GM19099 (cell line): ENCODE data around the gene C1QL4.

ENCODE experiments used
- POLR2A ChIP-seq: IDR thresholded peaks from 3 replicates; pipeline ENCODE4 v1.6.1; 2011; ENCODE audit warnings: low read depth; ENCODE audit not compliant: insufficient read length; ENCODE audit errors: extremely low read depth

C1QL4 gene

DNA sequence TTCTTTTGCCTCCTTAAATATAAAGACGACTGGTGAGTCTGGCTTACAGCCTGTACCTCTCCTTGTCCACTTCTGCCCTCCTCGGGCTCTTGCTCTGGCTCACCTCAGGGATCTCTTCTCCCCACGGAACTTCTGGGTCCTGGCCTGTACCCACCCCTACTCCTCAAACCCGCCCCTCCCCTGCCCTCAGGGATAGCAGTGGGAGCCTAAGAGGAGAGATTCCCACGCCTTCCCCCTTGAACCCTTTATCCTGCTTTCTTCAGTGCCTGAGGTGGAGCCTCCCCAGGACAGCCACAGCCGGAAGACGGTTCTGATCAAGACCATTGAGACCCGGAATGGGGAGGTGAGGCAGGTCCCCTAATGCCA is 39.3 kb downstream of the C1QL4 start:
- TF ChIP-seq POLR2A: no peak

GRCh38 chr12:49296836-49297694 is 39.9 kb downstream of the C1QL4 start:
- TF ChIP-seq POLR2A: no peak

GRCh38 chr12:49296034-49296835 is 40.8 kb downstream of the C1QL4 start:
- TF ChIP-seq POLR2A: no peak

DNA sequence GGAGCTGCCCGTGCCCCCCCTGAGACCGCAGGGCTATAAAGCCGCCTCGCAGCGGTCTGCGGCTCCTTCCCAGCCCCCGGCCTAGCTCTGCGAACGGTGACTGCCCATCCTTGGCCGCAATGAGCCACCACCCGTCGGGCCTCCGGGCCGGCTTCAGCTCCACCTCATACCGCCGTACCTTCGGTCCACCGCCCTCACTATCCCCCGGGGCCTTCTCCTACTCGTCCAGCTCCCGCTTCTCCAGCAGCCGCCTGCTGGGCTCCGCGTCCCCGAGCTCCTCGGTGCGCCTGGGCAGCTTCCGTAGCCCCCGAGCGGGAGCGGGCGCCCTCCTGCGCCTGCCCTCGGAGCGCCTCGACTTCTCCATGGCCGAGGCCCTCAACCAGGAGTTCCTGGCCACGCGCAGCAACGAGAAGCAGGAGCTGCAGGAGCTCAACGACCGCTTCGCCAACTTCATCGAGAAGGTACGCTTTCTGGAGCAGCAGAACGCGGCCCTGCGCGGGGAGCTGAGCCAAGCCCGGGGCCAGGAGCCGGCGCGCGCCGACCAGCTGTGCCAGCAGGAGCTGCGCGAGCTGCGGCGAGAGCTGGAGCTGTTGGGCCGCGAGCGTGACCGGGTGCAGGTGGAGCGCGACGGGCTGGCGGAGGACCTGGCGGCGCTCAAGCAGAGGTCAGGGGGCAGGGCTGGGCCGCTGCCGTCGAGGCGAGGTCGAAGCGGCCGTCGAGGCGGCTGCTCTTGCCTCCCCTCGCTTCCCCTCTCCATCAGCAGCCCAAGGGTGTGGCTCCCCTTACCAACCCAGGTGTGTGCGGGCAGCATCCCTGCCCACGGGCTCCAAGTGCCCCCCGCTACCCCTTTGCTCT is 41.7 kb downstream of the C1QL4 start, which contains the start of gene PRPH:
TSS of gene PRPH (plus strand) at position 66 of the 855 bp plus-strand sequence. CDS start at position 120, 54 bp downstream.
- no peak for TF ChIP-seq POLR2A

DNA sequence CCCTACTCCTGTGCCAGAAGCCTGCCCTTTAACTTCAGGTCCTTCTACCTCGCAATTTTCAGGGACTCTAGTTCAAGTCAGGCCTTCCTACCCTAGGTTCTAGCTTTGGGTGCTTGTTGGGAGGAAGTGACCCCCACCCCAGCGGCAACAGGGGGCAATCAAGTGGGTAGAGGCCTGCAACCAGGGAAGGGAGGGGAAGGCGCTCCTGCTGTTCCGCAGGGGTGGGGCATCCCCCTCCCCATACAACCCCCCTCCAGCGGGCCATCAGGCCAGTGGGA is 42.2 kb downstream of the C1QL4 start:
- no peak for TF ChIP-seq POLR2A

DNA sequence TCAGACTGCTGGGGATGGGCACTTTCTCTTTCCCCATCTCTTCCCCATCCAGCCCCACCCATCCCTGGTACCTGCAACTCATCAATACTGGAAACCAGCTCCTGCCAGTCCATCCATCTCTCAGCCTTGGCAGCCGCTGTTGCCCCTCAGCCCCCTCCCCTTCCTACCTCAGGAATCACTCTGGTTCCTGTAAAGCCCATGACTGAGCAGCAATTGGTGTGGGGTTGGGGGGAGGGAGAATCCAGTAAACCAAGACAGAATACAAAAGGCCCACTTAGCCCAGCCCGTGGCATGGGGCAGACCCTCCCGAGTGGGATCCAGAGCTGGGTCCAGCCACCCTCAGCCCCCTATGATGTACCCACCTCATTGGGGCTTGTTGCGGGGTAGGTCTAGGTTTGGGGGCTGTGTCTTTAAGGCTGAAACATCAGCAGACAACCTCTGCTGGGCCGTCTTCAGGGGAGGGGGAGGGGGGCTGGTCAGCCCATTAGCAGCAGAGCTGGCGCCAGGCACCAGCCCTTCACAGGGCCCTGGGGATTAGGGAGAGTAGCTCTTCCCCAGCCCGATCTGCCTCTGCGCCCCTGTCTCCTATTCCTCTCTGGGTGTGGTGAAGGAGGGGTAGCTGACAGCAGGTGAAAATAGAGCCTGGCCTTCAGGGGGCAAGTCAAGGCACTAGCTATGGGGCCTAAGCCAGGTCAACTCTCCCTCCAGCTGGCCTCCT is 42.7 kb downstream of the C1QL4 start:
- TF ChIP-seq POLR2A: no peak

DNA sequence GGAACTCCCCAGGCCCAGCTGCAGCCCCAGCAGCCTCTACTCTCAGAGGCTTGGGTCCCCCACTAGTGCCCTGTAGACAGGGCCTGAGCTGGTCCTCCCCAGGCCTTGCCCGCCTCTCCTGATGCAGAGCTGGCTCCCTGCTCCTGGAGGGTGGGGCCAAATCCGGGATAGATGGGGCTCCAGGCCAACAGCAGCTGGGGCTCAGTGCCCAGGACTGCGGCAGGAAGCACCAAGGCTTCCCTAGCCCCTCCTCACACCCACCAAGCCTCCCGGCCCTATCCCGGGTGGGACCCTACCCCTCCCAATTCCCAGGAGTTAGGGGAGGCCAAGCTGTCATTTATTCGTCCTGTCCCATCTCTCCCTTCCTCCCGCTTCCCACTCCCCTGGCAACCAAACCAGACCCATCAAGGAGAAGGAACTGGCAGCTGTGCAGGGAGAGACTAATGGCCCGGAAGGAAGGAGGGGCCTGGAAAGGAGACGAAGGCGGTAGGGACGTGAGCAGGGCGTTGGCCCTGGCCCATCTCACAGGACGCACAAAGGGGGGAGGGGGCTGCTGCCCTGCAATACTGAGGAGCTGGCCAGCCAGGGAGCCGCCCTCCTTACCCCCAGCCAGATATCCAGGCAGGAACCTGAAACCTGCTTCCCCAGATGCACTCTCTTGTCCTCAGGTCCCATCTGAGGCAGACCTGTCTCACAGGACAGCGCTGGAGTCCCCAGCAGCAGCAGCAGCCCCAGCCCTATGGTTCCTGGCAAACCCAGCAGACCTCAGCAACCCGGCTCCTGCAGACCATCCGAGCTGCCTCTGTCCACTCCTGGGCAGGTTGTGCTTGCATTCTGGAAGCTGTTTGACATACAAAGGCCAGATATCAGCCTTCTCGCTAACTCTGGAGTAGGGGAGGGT is 43.7 kb downstream of the C1QL4 start:
- TF ChIP-seq POLR2A: no peak

DNA sequence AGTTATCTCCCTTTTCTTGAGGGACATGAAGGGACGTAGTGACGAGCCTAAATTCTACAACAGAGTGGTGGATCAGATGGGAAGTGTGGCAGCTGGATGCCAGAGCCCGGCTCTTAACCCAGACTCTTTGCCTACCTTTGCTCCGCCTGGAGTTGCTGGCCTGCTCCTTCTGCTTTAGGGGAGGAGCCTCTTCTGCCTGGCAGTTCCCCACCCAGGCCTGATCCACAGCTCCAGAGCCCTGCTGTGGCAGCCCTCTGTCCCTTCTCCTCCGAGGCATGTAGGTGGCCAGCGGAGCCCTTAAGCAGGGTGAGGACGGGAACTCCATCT is 44.3 kb downstream of the C1QL4 start:
- TF ChIP-seq POLR2A: no peak

DNA sequence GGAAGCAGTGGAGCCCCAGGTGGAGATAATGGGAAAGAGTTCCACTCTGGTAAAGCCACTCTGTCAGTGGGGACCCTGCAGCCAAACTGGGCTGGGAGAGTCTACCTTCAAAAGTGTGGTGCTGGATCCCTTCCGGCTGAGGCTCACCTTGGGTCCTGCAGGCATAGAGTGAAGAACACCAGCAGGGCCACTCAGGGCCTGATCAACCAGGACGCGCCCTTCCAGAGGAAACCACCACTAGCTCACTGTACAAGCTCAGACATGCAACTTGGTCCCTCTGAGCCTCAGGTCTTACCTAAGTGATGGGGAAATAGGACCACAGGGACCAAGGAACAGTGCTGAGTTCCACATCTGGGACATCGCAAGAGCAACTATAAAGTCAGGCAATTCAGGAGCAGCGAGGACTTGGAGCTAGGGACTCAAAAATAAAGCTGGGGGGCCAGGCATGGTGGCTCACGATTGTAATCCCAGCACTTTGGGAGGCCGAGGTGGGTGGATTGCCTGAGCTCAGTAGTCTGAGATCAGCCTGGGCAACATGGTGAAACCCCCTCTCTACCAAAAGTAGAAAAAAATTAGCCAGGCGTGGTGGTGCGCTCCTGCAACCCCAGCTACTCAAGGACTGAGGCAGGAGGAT is 47.9 kb downstream of the C1QL4 start:
- TF ChIP-seq POLR2A: no peak

- TF ChIP-seq POLR2A: no peak
Measured at GRCh38 chr12:49288412-49288853, 48.6 kb downstream of the C1QL4 start.

DNA sequence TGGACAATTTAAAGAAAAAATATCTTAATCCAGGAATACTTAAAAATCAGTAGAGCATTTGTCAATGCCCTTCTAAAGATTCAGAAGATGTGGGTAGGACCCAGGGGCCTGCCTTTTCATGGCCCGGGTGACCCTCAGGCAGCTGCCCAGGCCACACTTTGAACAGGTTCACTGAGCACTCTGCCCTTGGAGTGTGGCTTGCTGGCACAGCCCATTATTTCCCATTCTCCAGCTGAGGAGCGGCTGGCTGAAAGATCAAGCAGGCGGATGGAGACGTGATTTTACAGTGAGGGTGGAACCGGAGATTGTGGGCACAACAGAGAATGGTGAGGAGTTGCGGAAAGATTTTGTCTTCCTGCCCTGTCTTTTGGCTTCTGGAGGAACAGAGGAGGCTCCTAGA is 49.1 kb downstream of the C1QL4 start:
- TF ChIP-seq POLR2A: no peak

DNA sequence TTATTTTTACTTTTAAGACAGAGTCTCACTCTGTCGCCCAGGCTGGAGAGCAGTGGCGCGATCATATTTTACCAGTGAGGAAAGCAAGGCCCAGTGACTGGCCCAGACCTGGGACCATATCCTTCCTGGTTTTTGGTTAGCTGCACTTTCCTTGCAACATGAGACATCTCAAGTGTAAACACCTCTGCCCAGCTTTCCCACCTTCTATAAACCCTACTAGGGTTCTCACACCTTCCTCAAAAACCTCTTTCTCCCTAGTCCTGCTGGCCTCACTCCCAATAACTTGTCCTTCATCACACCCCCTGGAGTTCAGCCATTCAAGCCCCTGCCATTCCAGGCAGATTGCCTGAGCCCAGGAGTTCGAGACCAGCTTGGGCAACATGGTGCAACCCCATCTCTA is 52.3 kb downstream of the C1QL4 start:
- no peak for TF ChIP-seq POLR2A
